ENCODE data around the gene AKAP13.

- TF ChIP-seq CTCF (IDR thresholded peaks at IDR 0.05): no peak
- TF ChIP-seq POLR2A (IDR thresholded peaks at IDR 0.05): no peak
Measured at GRCh38 chr15:85495544-85495943, 115.1 kb downstream of the AKAP13 start.

Measured in ovary (tissue), 3 donors.